GM23338 (cell line): ENCODE measurements around the gene URI1.

Source experiments
- CTCF ChIP-seq, 2 experiments: fragments of 200-600 bp in 1 of 2; sonication (generic) in 1 of 2; conservative IDR thresholded peaks; 2 replicates each; pipeline versions ENCODE4 v1.5.1 to v1.6.1; 2016 to 2017; ENCODE audit warnings: antibody characterized with exemption in 2 of 2, low read depth in 2 of 2, mild to moderate bottlenecking in 2 of 2, moderate library complexity in 1 of 2
- ETS1 ChIP-seq: IDR thresholded peaks from 2 replicates; pipeline ENCODE4 v1.6.1; 2016; ENCODE audit warnings: antibody characterized with exemption
- EZH2 ChIP-seq: fragments of 200-600 bp; sonication (generic); IDR thresholded peaks from one replicate; pipeline ENCODE4 v1.8.0; 2017; ENCODE audit warnings: antibody characterized with exemption, mild to moderate bottlenecking, low read depth; ENCODE audit not compliant: unreplicated experiment
- EZH2phosphoT487 ChIP-seq: fragments of 200-600 bp; sonication (generic); IDR thresholded peaks from one replicate; pipeline ENCODE4 v1.8.1; 2018; ENCODE audit warnings: antibody characterized with exemption; ENCODE audit not compliant: unreplicated experiment
- POLR2AphosphoS5 ChIP-seq: IDR thresholded peaks from 2 replicates; pipeline ENCODE4 v1.6.1; 2016; ENCODE audit warnings: antibody characterized with exemption, low read depth
- REST ChIP-seq: IDR thresholded peaks from one replicate; pipeline ENCODE4 v1.6.1; 2018; ENCODE audit warnings: antibody characterized with exemption; ENCODE audit not compliant: unreplicated experiment
- ZNF462 ChIP-seq: fragments of 250-450 bp; sonication (Bioruptor Pico); IDR thresholded peaks from 2 replicates; pipeline ENCODE4 v1.5.0; 2020; ENCODE audit warnings: mild to moderate bottlenecking, moderate library complexity

GRCh38 chr19:29941828-29942403 is at the start of gene URI1:
- TF ChIP-seq EZH2 (no peak), CTCF (conservative IDR thresholded peaks at IDR 0.05; ENCODE audit: low read depth in 2 of 2) (no peak), REST (no peak), POLR2AphosphoS5 (peak; percentile 80), ETS1 (no peak), EZH2phosphoT487 (no peak), ZNF462 (CRISPR knock-in tag) (no peak)
